Epithelial cell of proximal tubule (primary cell): ENCODE measurements around the gene ABITRAM. TPM values are rescaled to one million over a fixed set of nuclear protein-coding genes. Genes with fewer than 3 reads are reported as not detected.
"Not testable (repeated sequence)": the region's sequence is repeated elsewhere in the genome, so short reads cannot be mapped to it uniquely, and the experiment has no call there.

ENCODE experiments used
- DNase-seq: peaks from one replicate; pipeline ENCODE4 v3.0.0-alpha.2; 2011; ENCODE audit warnings: low read depth
- H3K4me3 ChIP-seq: 2 replicates; pipeline ENCODE4 v1.5.1; 2011; ENCODE audit warnings: low read depth, mild to moderate bottlenecking, low read length
- CTCF ChIP-seq: conservative IDR thresholded peaks from 2 replicates; pipeline ENCODE4 v1.5.1; 2012; ENCODE audit warnings: low read depth, mild to moderate bottlenecking, low read length
- total RNA-seq: library from RNA; depleted of rRNA; stranded (reverse); fragments of >200 nt; gene quantifications from 2 replicates; pipeline ENCODE4 v1.2.3, GENCODE V29; 2015

ABITRAM gene
- total RNA-seq, 1 donor from 2014 or later: 2.7 TPM

GRCh38 chr9:108910914-108911313 is 23.3 kb upstream of the ABITRAM start:
- H3K4me3 ChIP-seq: no peak overlapping the region
- DNase-seq: no peak
- no peak for TF ChIP-seq CTCF

GRCh38 chr9:108911820-108912219 is 22.4 kb upstream of the ABITRAM start:
- no peak for TF ChIP-seq CTCF
- no peak for DNase-seq
- no peak overlapping the region for H3K4me3 ChIP-seq

DNA sequence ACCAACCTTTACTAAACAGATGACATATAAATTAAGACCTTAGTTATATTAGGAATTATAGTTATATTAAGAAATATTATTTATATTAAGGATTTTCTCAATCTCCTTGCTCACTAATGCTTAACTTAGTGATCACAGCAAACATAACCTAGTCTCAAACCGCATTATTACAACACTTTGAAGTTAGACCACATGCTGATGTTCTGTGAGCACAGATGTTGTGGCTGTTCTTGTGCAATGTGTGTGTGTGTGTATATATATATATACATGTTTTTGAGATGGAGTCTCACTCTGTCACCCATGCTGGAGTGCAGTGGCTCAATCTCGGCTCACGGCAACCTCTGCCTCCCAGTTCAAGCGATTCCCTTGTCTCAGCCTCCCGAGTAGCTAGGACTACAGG is 20.8 kb upstream of the ABITRAM start:
- H3K4me3 ChIP-seq: no peak overlapping the region
- no peak for TF ChIP-seq CTCF
- no peak for DNase-seq

- DNase-seq: no peak
- no peak overlapping the region for H3K4me3 ChIP-seq
- TF ChIP-seq CTCF: no peak
These were observed 14.7 kb upstream of the ABITRAM start for GRCh38 chr9:108919517-108919916.

DNA sequence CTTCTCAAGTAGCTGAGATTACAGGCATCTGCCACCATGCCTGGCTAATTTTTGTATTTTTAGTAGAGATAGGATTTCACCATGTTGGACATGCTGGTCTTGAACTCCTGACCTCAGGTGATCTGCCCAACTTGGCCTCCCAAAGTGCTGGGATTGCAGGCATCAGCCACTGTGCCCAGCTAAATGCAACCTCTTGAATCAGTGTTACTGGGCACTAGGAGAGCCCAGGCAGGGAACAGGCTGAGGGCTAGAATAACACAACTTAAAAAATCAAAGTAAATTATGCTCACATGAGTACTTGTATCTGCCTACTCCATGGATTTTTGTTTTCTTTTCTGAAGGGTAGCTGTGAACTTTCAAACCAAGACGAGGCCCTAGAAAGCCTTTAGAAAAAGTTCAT is 13.8 kb upstream of the ABITRAM start:
- not testable (repeated sequence) for H3K4me3 ChIP-seq

DNA sequence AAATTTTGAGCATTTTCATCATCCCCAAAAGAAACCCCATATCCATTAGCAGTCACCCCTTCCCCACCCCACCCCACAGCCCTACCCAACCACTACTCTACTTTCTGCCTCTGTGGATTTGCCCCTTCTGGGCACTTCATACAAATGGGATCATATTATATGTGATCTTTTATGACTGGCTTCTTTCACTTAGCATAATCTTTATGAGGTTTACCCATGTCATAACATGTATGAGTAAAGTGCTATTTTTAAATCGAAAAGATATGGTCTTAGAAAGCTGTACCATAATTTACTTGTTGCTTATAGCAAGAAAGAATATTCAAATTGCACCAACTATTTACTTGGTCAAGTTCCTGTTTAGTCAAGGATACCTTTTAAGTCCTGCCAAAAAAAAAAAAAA is 13.0 kb upstream of the ABITRAM start:
- no peak overlapping the region for H3K4me3 ChIP-seq
- no peak for DNase-seq
- TF ChIP-seq CTCF: no peak

More for the DNA sequence above, 13.8 kb upstream of the ABITRAM start:
- DNase-seq: not testable (repeated sequence)

DNA sequence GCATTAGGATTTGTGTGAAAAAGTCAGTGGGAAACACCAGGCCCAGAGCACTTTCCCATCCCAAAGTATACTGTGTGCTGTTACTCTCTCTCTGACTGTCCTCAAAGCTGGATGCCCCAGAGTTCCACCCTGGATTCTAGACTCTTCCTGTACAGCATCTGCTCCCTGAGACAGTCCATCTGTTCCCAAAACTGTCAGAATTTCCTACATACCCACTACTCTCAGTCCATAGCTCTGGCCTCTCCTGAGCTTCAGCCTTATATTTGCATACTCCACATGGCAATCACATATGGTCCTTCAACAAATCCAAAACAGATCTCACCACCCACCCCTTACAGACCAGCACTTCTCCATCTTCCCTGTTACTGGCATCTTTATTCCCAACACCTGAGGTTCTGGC is 9.7 kb upstream of the ABITRAM start:
- DNase-seq: no peak
- no peak overlapping the region for H3K4me3 ChIP-seq

More for the DNA sequence above, 9.7 kb upstream of the ABITRAM start:
- TF ChIP-seq CTCF: no peak
